ENCODE results near the gene SLC26A6.
A peak's percentile ranks its signal among the peaks of the same experiment; 100 is the strongest.

The SLC26A6 gene, protein sequence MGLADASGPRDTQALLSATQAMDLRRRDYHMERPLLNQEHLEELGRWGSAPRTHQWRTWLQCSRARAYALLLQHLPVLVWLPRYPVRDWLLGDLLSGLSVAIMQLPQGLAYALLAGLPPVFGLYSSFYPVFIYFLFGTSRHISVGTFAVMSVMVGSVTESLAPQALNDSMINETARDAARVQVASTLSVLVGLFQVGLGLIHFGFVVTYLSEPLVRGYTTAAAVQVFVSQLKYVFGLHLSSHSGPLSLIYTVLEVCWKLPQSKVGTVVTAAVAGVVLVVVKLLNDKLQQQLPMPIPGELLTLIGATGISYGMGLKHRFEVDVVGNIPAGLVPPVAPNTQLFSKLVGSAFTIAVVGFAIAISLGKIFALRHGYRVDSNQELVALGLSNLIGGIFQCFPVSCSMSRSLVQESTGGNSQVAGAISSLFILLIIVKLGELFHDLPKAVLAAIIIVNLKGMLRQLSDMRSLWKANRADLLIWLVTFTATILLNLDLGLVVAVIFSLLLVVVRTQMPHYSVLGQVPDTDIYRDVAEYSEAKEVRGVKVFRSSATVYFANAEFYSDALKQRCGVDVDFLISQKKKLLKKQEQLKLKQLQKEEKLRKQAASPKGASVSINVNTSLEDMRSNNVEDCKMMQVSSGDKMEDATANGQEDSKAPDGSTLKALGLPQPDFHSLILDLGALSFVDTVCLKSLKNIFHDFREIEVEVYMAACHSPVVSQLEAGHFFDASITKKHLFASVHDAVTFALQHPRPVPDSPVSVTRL

GRCh38 chr3:48635222-48636021, at the start of gene SLC26A6:
TSS of gene SLC26A6 (minus strand) at chr3:48635461. CDS start at chr3:48635393, 68 bp downstream.
- H3K4me1 ChIP-seq (ENCODE audit: control insufficient read depth, insufficient read depth, low read length) = no peaks in the 10 kb centered on the region
- peaks cover 45% of the 10 kb centered on the region for H3K36me3 ChIP-seq (ENCODE audit: control insufficient read depth, insufficient read depth, low read length)
- peak within 1 kb of the TSS; percentile 81 for H3K9ac ChIP-seq (ENCODE audit: low read depth, low read length)
- H3K4me3 ChIP-seq (ENCODE audit: low read depth, low read length) = peak within 1 kb of the TSS; percentile 89
- H3K9me3 ChIP-seq (ENCODE audit: control insufficient read depth, insufficient read depth, low read length) = no peaks in the 10 kb centered on the region
- no peaks in the 10 kb centered on the region for H3K27me3 ChIP-seq (ENCODE audit: control insufficient read depth, insufficient read depth, low read length)

DNA sequence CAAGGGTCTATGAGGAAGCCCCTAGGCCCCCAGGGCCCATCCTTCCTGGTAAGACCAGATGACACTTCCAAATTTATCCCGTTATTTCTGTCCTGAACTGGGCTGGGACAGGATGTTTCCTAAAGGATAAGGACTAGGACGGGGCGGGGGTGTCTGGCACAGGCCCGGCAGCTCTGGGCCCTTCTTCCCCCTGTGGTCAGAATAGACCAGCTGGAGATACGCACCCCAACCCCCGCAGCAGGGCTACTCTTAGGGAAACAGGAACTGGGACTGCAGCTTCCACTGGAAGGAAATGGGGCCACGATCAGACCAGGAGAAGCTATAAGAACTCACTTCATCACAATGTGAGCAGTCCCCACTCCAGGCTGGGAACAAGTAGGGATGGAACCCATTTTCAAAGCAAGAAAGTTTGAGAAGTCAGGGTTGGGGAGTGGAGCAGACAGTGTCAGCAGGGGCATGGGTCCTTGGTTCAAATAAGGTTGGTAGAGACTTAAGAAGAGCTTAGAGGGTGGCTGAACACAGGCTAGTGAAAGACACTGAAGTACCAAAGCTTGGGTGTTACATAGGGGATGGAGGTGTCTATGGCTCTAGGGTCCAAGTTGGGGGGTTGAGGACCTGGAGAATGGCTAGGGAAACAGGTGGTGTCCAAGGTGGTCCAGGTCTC, 49.4 kb upstream of the SLC26A6 start:
- no peaks in the 10 kb centered on the region for H3K9me3 ChIP-seq (ENCODE audit: control insufficient read depth, insufficient read depth, low read length)
- H3K36me3 ChIP-seq (ENCODE audit: control insufficient read depth, insufficient read depth, low read length) = peaks cover 52% of the 10 kb centered on the region
- H3K4me1 ChIP-seq (ENCODE audit: control insufficient read depth, insufficient read depth, low read length) = peaks cover 4% of the 10 kb centered on the region
- H3K9ac ChIP-seq (ENCODE audit: low read depth, low read length) = peak overlapping the region; percentile 60
- no peaks in the 10 kb centered on the region for H3K27me3 ChIP-seq (ENCODE audit: control insufficient read depth, insufficient read depth, low read length)
- H3K4me3 ChIP-seq (ENCODE audit: low read depth, low read length) = peak overlapping the region; percentile 91

GRCh38 chr3:48684054-48684349, 48.7 kb upstream of the SLC26A6 start:
- Histone ChIP-seq H3K4me3 (ENCODE audit: low read depth, low read length) (peak overlapping the region; percentile 91), H3K9ac (ENCODE audit: low read depth, low read length) (no peak overlapping the region), H3K4me1 (ENCODE audit: control insufficient read depth, insufficient read depth, low read length) (peaks cover 4% of the 10 kb centered on the region), H3K27me3 (ENCODE audit: control insufficient read depth, insufficient read depth, low read length) (no peaks in the 10 kb centered on the region), H3K9me3 (ENCODE audit: control insufficient read depth, insufficient read depth, low read length) (no peaks in the 10 kb centered on the region), H3K36me3 (ENCODE audit: control insufficient read depth, insufficient read depth, low read length) (peaks cover 53% of the 10 kb centered on the region)

DNA sequence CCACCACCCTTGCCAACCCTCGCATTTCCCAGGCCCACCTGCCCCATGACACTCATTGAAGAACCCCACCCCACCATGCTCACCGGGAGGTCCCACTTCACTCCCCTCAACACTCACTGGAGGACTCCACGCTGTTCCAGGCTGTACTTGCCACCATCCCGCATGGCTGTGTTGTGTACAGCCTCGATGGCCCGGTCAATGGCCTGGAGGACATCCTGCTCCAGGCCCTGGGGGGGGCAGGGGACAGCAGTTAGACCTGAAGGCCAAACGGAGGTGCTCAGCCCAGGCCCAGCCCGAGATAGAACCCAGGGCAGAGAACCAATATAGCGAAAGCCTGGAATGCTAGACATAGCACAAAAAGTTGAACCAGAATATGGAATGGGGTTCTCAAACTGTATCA, 47.5 kb upstream of the SLC26A6 start:
- H3K9me3 ChIP-seq (ENCODE audit: control insufficient read depth, insufficient read depth, low read length) = no peaks in the 10 kb centered on the region
- H3K4me3 ChIP-seq (ENCODE audit: low read depth, low read length) = no peak overlapping the region
- peaks cover 4% of the 10 kb centered on the region for H3K4me1 ChIP-seq (ENCODE audit: control insufficient read depth, insufficient read depth, low read length)
- no peaks in the 10 kb centered on the region for H3K27me3 ChIP-seq (ENCODE audit: control insufficient read depth, insufficient read depth, low read length)
- peaks cover 53% of the 10 kb centered on the region for H3K36me3 ChIP-seq (ENCODE audit: control insufficient read depth, insufficient read depth, low read length)
- no peak overlapping the region for H3K9ac ChIP-seq (ENCODE audit: low read depth, low read length)

DNA sequence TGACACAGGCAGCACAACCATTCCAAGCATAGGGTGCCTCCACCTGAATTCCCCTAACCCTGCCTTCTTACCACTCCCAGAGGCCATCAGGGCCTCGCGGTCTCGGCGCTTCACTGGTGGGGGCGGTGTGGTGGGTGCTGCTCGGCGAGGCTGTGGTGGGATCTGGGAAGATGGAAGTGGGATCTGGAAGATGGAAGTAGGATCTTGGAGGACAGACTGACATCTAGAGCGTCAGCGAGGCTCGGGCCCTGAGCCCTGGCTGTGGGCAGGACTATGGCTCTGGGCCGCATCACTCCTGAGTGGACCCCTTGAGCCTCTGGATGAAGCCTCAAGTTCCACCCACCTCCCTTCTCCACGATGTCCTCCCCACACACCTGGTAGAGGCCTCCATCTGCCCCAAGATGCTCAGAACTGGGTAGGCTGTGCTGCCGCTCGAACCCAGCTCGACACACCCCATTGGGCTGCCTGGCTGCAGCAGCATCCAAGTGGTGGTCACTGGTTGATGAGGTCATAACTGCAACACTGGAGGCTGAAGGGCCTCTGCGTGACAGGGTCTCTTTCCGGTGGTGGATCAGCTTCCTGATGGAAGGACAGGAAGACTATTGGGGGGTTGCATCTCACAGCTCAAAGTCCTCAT, 46.8 kb upstream of the SLC26A6 start:
- no peaks in the 10 kb centered on the region for H3K9me3 ChIP-seq (ENCODE audit: control insufficient read depth, insufficient read depth, low read length)
- H3K36me3 ChIP-seq (ENCODE audit: control insufficient read depth, insufficient read depth, low read length) = peaks cover 50% of the 10 kb centered on the region
- H3K4me1 ChIP-seq (ENCODE audit: control insufficient read depth, insufficient read depth, low read length) = peaks cover 4% of the 10 kb centered on the region
- no peak overlapping the region for H3K9ac ChIP-seq (ENCODE audit: low read depth, low read length)
- H3K4me3 ChIP-seq (ENCODE audit: low read depth, low read length) = no peak overlapping the region
- no peaks in the 10 kb centered on the region for H3K27me3 ChIP-seq (ENCODE audit: control insufficient read depth, insufficient read depth, low read length)

GRCh38 chr3:48681541-48681880, 46.2 kb upstream of the SLC26A6 start:
- Histone ChIP-seq H3K9ac (ENCODE audit: low read depth, low read length) (no peak overlapping the region), H3K36me3 (ENCODE audit: control insufficient read depth, insufficient read depth, low read length) (peaks cover 50% of the 10 kb centered on the region), H3K4me1 (ENCODE audit: control insufficient read depth, insufficient read depth, low read length) (peaks cover 4% of the 10 kb centered on the region)

GRCh38 chr3:48680811-48681540, 45.7 kb upstream of the SLC26A6 start:
- no peak overlapping the region for H3K4me3 ChIP-seq (ENCODE audit: low read depth, low read length)
- peaks cover 54% of the 10 kb centered on the region for H3K36me3 ChIP-seq (ENCODE audit: control insufficient read depth, insufficient read depth, low read length)
- peaks cover 4% of the 10 kb centered on the region for H3K4me1 ChIP-seq (ENCODE audit: control insufficient read depth, insufficient read depth, low read length)
- no peak overlapping the region for H3K9ac ChIP-seq (ENCODE audit: low read depth, low read length)
- H3K9me3 ChIP-seq (ENCODE audit: control insufficient read depth, insufficient read depth, low read length) = no peaks in the 10 kb centered on the region
- no peaks in the 10 kb centered on the region for H3K27me3 ChIP-seq (ENCODE audit: control insufficient read depth, insufficient read depth, low read length)

More at GRCh38 chr3:48681541-48681880, 46.2 kb upstream of the SLC26A6 start:
- no peak overlapping the region for H3K4me3 ChIP-seq (ENCODE audit: low read depth, low read length)
- no peaks in the 10 kb centered on the region for H3K9me3 ChIP-seq (ENCODE audit: control insufficient read depth, insufficient read depth, low read length)
- H3K27me3 ChIP-seq (ENCODE audit: control insufficient read depth, insufficient read depth, low read length) = no peaks in the 10 kb centered on the region

DNA sequence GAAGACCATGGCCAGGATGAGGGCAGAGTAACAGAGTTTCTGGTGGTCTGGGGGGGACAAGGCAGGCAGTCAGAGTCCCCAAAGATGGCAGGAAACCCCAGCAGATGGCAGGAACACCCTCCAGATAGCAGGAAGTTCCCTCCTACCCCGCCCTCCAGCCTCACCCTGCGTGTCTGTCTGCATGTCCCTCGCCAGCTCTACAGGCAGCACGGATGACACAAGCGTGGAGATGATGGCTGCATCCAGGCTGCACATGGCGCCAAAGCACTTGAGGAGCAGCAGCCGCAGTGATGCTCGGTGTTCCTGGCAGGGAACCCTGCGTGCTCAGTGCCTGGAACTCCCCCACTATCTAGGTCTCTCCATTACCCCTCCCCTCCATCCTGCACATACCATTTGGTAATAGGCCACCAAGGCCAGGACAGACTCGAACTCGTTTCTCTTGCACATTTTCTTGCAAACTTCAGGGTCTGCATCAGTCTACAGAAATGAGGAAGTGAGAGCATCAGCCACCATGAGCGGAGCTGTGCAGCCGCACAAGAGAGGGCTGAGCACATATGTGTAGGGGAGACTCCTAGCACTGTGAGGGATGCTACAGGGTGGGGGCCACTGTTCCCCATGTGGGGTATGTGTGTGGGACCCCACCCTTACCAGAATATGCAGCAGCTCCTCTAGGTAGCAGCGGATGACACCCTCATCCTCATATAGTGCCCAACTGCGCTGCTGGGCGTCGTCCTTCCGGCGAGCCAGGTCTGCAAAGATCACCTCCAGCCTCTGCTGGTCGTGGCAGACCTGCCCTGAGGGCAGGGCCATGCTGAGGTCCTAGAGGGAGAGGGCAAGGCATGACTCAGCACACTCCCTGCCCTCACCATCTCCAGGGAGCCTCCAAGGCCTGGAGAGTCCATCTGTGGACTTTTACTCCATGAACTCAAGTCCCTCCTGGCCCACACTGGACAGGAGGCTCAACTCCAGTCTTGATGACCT, 44.4 kb upstream of the SLC26A6 start:
- Histone ChIP-seq H3K9ac (ENCODE audit: low read depth, low read length) (no peak overlapping the region), H3K9me3 (ENCODE audit: control insufficient read depth, insufficient read depth, low read length) (no peaks in the 10 kb centered on the region)

GRCh38 chr3:48678566-48679380, 43.5 kb upstream of the SLC26A6 start:
- H3K4me3 ChIP-seq (ENCODE audit: low read depth, low read length) = no peak overlapping the region
- H3K9me3 ChIP-seq (ENCODE audit: control insufficient read depth, insufficient read depth, low read length) = no peaks in the 10 kb centered on the region
- H3K4me1 ChIP-seq (ENCODE audit: control insufficient read depth, insufficient read depth, low read length) = no peaks in the 10 kb centered on the region
- no peak overlapping the region for H3K9ac ChIP-seq (ENCODE audit: low read depth, low read length)
- H3K27me3 ChIP-seq (ENCODE audit: control insufficient read depth, insufficient read depth, low read length) = no peaks in the 10 kb centered on the region
- H3K36me3 ChIP-seq (ENCODE audit: control insufficient read depth, insufficient read depth, low read length) = peaks cover 69% of the 10 kb centered on the region

More for the DNA sequence above, 44.4 kb upstream of the SLC26A6 start:
- H3K27me3 ChIP-seq (ENCODE audit: control insufficient read depth, insufficient read depth, low read length) = no peaks in the 10 kb centered on the region
- H3K4me3 ChIP-seq (ENCODE audit: low read depth, low read length) = no peak overlapping the region
- H3K36me3 ChIP-seq (ENCODE audit: control insufficient read depth, insufficient read depth, low read length) = peaks cover 61% of the 10 kb centered on the region
- peaks cover 2% of the 10 kb centered on the region for H3K4me1 ChIP-seq (ENCODE audit: control insufficient read depth, insufficient read depth, low read length)
